ENCODE results near the gene NKIRAS2.

Gene NKIRAS2

DNA sequence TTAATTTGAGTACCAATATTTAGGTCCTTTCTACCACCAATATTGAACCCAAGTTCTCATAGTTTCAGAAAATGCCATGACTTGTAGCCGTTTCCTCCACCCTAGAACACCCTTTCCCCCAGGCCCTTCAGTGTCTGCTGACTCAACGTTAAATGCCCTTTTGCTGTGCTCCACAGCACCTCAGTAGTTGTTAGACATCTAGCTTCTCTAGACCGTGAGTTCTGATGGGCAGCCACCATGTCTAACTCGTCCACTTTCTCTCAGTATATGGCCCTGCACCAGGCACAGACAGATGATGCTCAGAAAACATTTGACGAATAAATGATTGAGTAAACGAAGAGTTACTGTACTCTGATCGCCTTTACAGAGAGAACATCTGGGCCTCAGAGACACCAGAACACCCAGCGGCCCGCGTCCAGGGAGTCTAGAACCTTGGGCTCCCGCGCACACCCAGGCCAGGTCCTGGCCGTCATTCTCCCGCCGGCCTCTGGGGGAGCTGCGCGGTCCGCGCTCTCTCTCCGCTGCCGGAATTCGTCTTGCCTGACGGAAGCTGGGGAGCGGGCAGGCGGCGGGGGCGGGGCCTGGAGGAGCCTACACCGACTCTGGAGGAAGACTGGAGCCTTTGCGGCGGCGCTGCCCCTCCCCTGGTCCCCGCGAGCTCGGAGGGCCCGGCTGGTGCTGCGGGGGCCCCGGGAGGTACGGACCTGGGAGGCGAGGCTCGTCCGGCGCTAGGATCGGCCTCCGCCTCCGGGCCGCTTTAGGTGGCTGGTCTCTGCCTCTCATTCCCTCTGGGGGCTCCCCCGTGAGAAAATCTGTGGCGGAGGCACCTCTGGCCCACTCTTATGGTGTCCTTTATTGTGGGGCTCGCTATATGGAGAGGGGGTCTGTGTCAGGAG, at the start of gene NKIRAS2:
NKIRAS2 (plus strand) TSS at position 582 of the 896 bp plus-strand sequence. CDS start 1,488 bp downstream, outside the sequence.
- DNase-seq, result peak; percentile 97

- no peak for DNase-seq
Measured at GRCh38 chr17:41970901-41971331, 49.0 kb upstream of the NKIRAS2 start.

DNA sequence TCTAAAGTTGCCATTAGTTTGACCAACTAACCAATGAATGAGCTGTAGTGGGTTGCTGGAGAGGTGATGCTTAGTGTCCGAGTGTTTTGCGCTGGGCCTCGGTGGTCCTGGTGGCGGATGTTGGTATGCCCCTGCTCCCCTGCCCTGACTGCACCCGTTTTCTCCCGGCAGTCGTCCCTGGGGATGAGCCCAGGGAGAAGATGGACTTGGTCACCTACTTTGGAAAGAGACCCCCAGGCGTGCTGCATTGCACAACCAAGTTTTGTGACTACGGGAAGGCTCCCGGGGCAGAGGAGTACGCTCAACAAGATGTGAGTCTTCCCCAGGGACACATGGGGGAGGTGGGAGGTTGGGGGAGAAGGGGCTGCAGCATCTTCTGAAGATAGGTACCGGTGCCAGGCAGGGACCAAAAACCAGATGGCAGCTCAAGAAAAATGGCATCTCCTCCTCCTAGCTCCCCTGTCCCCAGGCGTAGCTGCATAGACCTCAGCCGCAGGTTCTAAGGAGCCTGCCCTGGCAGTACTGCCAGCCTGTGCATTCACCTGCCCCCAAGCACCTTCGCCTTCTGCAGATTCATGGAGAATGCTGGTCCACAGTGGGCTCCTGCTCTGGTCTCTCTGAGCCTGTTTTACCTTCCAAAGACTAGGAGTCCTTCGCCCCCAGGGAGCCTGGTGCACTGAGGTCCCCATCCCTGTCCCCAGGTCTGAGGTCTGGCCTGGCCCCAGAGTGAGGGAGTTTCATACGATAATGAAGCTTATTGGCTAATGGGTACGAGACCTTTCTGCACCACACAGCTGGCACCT, 48.0 kb upstream of the NKIRAS2 start:
- no peak for DNase-seq

GRCh38 chr17:41972571-41973407, 47.1 kb upstream of the NKIRAS2 start:
- no peak for DNase-seq

GRCh38 chr17:41973408-41973811, 46.5 kb upstream of the NKIRAS2 start:
- no peak for DNase-seq

GRCh38 chr17:41974031-41974430, 45.9 kb upstream of the NKIRAS2 start:
- DNase-seq, result no peak

DNA sequence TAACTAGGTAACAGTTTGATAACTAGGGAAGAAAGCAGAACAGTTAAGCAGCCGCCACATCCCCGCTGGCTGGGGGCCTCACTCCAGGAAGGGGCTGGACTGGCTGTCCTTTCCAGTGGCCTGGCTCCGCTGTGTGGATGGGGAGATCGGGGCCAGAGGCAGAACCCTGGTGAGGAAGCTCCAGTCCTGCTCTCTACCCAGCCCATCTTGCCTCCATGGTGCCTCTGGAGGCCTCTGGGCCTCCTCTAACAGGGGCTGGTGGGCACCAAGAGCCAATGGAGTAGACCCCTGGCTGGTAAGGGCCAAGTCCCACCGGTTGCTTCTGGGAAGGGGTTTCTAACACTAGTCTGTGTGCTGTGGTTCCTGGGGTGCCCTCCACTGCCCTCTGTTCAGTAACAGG, 45.2 kb upstream of the NKIRAS2 start:
- no peak for DNase-seq

DNA sequence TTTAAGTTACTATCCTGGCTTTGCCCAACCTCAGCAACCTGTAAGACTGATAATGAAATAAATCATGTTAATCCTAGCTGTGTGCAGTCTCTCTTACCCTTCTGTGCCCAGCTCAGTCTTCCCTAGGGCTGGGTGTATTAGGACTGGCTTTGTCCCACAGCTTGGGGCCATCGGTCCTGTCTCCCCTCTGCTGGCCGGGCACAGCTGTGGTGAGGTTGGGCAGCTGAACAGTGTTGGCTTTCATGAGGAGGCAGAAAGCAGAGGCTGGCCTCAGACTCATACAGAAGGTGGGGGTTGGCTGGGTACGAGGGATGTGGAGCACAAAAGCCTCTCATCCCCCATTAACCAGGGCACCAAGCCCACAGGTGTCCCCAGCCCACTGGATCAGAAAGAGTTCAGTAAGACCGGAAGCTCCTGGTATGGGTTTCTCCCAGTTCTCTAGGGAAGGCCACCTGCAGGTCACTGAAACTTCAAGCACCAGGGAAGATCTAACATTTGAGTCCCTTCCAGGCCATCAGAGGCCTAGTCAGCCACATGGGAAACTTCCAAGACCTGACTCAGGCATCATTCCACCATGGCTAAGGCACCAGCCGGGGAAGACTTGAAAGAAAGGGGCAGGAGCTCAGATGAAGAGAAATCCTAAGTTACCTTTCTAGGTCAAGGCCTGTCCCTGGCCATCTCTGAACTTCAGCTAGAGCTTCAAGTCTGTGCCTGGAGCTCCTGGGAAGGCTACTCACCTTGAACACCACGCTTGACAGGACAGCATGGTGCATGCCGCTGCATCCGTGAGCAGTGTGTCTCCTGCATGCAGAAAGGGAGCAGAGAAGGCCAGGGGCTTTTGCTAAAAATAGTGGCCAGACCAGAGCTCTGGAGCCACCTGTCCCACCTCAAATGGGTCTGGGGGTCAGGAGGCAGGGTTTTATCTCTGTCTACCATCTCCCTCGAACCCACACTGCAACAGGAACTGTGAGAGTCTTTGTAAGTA, 44.5 kb upstream of the NKIRAS2 start:
- no peak for DNase-seq

- DNase-seq, result no peak
Measured at GRCh38 chr17:41976142-41976768, 43.6 kb upstream of the NKIRAS2 start.

DNA sequence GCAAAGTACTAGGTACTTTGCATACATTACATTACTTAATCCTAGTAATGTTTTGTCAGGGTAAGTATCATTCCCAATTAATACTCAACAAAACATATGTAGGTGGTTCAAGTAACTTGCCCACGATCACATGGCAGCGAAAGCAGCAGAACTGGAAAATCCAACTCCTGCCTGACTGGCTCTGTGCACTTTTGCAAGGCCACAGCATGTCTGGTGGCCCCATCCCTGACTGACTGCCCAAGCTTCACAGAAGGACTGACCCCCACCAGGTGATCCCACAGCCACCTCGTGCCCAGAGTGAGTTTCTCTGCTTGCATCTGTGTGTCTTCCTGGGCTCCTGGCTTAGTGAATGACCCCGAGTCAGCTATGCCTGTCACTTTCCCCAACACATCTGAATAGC, 41.9 kb upstream of the NKIRAS2 start:
- DNase-seq, result no peak

- no peak for DNase-seq
Measured at GRCh38 chr17:41982026-41982760, 37.7 kb upstream of the NKIRAS2 start.

DNA sequence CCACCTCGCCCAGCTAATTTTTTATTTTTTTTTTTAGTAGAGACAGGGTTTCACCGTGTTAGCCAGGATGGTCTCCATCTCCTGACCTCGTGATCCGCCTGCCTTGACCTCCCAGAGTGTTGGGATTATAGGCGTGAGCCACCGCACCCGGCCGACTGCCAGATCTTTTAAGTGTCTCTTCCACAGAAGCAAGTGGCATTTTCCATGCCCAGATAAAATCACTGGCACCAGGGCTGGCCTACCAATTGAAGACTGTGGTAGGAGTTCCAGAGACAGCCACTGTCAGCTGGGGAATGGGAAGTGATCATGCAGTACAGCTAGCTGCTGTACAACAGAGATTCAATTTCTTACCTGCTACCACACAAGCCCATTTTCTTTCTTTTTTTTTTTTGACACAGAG, 35.4 kb upstream of the NKIRAS2 start:
- DNase-seq, result no peak

DNA sequence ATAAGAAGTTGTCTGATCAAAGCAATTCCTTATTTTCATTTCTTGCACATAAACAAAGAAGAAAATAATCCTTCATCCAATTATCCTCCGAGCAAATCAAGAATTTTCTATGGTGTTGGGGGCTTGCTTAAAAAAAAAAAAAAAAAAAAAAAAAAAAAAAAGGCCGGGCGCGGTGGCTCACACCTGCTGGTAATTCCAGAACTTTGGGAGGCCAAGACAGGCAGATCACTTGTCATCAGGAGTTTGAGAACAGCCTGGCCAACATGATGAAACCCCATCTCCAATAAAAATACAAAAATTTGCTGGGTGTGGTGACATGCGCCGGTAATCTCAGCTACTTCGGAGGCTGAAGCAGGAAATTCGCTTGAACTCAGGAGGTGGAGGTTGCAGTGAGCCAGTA, 34.0 kb upstream of the NKIRAS2 start:
- no peak for DNase-seq

GRCh38 chr17:41986634-41987033, 33.3 kb upstream of the NKIRAS2 start:
- no peak for DNase-seq

DNA sequence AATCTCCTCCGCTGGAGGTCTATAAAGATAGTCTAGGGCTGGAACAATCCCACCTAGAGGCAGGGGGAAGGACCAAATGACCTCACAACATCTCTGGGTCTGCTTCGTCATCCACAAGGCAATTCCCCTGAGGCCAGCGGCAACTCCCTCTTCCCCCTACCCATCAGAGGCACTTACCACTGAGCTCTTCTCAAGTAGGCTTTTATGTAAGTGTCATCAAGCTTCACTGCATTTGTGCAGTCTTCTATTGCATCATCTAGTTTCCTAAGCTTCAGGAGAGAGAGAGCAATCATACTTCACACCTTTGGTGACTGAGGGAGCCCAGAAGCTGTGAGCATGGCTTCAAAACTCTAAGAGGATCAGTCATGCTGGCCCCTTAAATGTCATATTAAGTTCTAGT, 32.2 kb upstream of the NKIRAS2 start:
- DNase-seq, result no peak

- no peak for DNase-seq
Measured at GRCh38 chr17:41988418-41988817, 31.5 kb upstream of the NKIRAS2 start.

DNA sequence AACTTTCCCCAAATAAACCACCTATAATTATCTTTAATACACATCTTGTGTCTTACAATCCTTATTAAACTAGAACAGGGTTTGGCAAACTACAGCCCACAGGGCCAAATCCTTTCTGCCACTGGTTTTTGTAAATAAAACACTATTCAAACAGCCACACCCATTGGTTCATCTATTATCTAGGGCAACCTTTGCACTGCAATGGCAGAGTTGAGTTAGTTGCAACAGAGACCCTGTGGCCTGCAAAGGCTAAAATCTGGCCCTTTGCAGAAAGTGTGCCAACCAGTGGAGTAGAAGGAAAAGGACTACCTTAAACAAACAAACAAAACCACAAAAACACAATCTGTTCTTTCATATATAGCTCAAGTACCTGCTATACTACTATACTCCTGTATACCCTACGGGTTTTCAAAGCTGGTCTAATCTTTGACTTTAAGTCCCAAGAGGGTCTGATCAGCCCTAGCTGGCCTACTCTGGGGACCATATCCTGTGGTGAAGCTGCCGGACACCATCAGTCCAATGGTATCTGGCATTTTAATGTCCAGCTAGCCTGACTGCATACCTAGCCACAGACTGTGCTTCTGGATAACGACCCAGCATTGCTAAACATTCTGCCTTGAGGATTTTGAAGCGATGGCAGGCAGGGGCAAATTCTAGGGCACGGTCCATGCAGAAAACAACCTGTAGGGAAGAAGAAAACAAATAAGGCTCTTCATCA, 30.0 kb upstream of the NKIRAS2 start:
- no peak for DNase-seq

- no peak for DNase-seq
Measured at GRCh38 chr17:41992576-41992975, 27.3 kb upstream of the NKIRAS2 start.

DNA sequence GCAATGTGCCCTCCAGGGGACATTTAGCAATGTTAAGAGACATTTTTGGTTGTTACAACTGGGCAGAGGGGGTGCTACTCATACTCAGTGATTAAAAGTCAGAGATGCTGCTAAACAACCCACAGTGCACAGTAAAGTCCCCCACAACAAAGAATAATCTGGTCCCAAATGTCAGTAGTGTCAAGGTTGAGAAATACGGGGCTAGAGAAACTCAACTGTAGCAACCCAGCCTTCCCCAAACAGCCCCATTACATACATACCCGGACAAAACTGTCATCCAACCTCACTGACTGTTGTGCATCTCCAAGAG, 23.1 kb upstream of the NKIRAS2 start:
- no peak for DNase-seq

DNA sequence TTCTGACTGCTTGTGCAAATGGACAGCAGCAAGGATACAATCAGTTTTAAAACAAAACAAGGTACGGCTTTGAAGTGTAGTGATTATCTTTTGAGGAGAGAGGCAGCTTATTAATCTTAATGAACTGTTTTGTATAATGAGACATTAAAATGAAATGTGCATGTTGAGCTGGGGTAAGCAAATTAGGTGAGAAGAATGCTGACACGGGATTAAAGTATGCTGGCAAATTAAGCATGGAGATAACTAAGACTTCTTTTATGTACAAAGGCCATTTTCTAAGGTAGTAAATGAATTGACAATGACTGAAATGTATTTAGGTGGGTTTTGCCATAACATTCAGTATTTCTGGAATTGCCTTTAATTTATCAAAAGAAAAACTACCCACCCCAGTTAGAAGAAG, 21.4 kb upstream of the NKIRAS2 start:
- DNase-seq, result no peak
